ENCODE measurements around the gene ELAVL4. TPM values are rescaled to one million over a fixed set of nuclear protein-coding genes. Genes with fewer than 3 reads are reported as not detected.

The ELAVL4 gene
- total and polyA plus RNA-seq, 2 donors (not counting 3 experiments of a cell fraction or from before 2014, with no cell fraction given): not detected

GRCh38 chr1:50112193-50112592, 3.5 kb downstream of the ELAVL4 start:
- TF ChIP-seq POLR2A (IDR thresholded peaks at IDR 0.05; ENCODE audit: low read depth, low read length): no peak
- TF ChIP-seq JUN (IDR thresholded peaks at IDR 0.05; ENCODE audit: borderline replicate concordance, insufficient read depth, insufficient read length, low read depth): no peak
- no peak for TF ChIP-seq MAX (IDR thresholded peaks at IDR 0.05; ENCODE audit: insufficient read depth, insufficient read length)
- TF ChIP-seq FOS (IDR thresholded peaks at IDR 0.05; ENCODE audit: borderline replicate concordance, insufficient read depth, low read length): no peak
- TF ChIP-seq GATA2 (IDR thresholded peaks at IDR 0.05; ENCODE audit: insufficient read depth, insufficient read length, low read depth, low read length): no peak
- dilution Hi-C loops (cut with MboI; ENCODE audit: extremely low pct_ligation_motif_present, low sequenced_read_pairs) (no loop called here), intact Hi-C loops (cut with micrococcal nuclease) (no loop called here)
- Histone ChIP-seq H3K27ac (ENCODE audit: insufficient read depth, low read depth, low read length) (no peak overlapping the region), H2AFZ (ENCODE audit: low read depth, low read length) (no peak overlapping the region), H3K4me2 (ENCODE audit: insufficient read depth, low read length) (no peak overlapping the region), H3K9me1 (replicated peaks; ENCODE audit: control insufficient read depth, extremely low read depth, insufficient read depth, low read length) (no peaks in the 10 kb centered on the region), H3K9ac (replicated peaks; ENCODE audit: extremely low read depth, insufficient read depth, low read length) (no peak overlapping the region), H3K4me1 (ENCODE audit: control insufficient read depth, extremely low read depth, insufficient read depth, low read length) (no peaks in the 10 kb centered on the region), H3K4me3 (replicated peaks in 1 of 3; ENCODE audit: insufficient read depth in 1 of 3, low read depth in 1 of 3, low read length in 3 of 3) (no peak overlapping the region), H3K79me2 (ENCODE audit: control insufficient read depth, insufficient read depth, low read length) (no peaks in the 10 kb centered on the region), H3K36me3 (ENCODE audit: control insufficient read depth in 2 of 2, extremely low read depth in 1 of 2, insufficient read depth in 2 of 2, low read length in 2 of 2) (no peaks in the 10 kb centered on the region), H3K9me3 (replicated peaks; ENCODE audit: control insufficient read depth, insufficient read depth, low read length) (no peaks in the 10 kb centered on the region), H3K27me3 (ENCODE audit: control insufficient read depth in 2 of 2, insufficient read depth in 2 of 2, low read length in 2 of 2) (no peaks in the 10 kb centered on the region), H4K20me1 (replicated peaks; ENCODE audit: control insufficient read depth, extremely low read depth, insufficient read depth, low read length) (no peaks in the 10 kb centered on the region)
- DNase-seq (ENCODE audit: low read depth, low spot score) (no peak), FAIRE-seq (no peak)
- ChIA-PET CTCF (no interaction called here), POLR2A (no interaction called here)
- no TSS peak for BruUV-seq (replicated peaks)

GRCh38 chr1:50123071-50123470, 14.4 kb downstream of the ELAVL4 start:
- Histone ChIP-seq H3K79me2 (ENCODE audit: control insufficient read depth, insufficient read depth, low read length) (no peaks in the 10 kb centered on the region), H3K4me3 (replicated peaks in 1 of 3; ENCODE audit: insufficient read depth in 1 of 3, low read depth in 1 of 3, low read length in 3 of 3) (no peak overlapping the region), H3K27me3 (ENCODE audit: control insufficient read depth in 2 of 2, insufficient read depth in 2 of 2, low read length in 2 of 2) (no peaks in the 10 kb centered on the region), H2AFZ (ENCODE audit: low read depth, low read length) (no peak overlapping the region), H4K20me1 (replicated peaks; ENCODE audit: control insufficient read depth, extremely low read depth, insufficient read depth, low read length) (no peaks in the 10 kb centered on the region), H3K36me3 (ENCODE audit: control insufficient read depth in 2 of 2, extremely low read depth in 1 of 2, insufficient read depth in 2 of 2, low read length in 2 of 2) (no peaks in the 10 kb centered on the region), H3K9me1 (replicated peaks; ENCODE audit: control insufficient read depth, extremely low read depth, insufficient read depth, low read length) (no peaks in the 10 kb centered on the region), H3K4me1 (ENCODE audit: control insufficient read depth, extremely low read depth, insufficient read depth, low read length) (no peaks in the 10 kb centered on the region), H3K9ac (replicated peaks; ENCODE audit: extremely low read depth, insufficient read depth, low read length) (no peak overlapping the region), H3K9me3 (replicated peaks; ENCODE audit: control insufficient read depth, insufficient read depth, low read length) (no peaks in the 10 kb centered on the region), H3K4me2 (ENCODE audit: insufficient read depth, low read length) (no peak overlapping the region), H3K27ac (ENCODE audit: insufficient read depth, low read depth, low read length) (no peak overlapping the region)
- ChIA-PET CTCF (no interaction called here), POLR2A (no interaction called here)
- intact Hi-C loops (cut with micrococcal nuclease) (no loop called here), dilution Hi-C loops (cut with MboI; ENCODE audit: extremely low pct_ligation_motif_present, low sequenced_read_pairs) (no loop called here)
- no TSS peak for BruUV-seq (replicated peaks)
- TF ChIP-seq MYC (IDR thresholded peaks at IDR 0.05; ENCODE audit: low read depth, low read length) (no peak), POLR2A (IDR thresholded peaks at IDR 0.05; ENCODE audit: low read depth, low read length) (no peak), FOS (IDR thresholded peaks at IDR 0.05; ENCODE audit: borderline replicate concordance, insufficient read depth, low read length) (no peak), CTCF (IDR thresholded peaks at IDR 0.05; ENCODE audit: extremely low read depth in 1 of 2, insufficient read depth in 1 of 2, low read depth in 1 of 2, low read length in 2 of 2) (no peak)
- FAIRE-seq (no peak), DNase-seq (ENCODE audit: low read depth, low spot score) (no peak)
